HG03439 (cell line): ENCODE data around the gene PRKCA.

ENCODE experiments used
- ATAC-seq: cut with Tn5 transposase; IDR thresholded peaks from one replicate; pipeline ENCODE4 v1.9.1; 2021; ENCODE audit warnings: mild to moderate bottlenecking, moderate library complexity; ENCODE audit not compliant: unreplicated experiment

PRKCA gene

GRCh38 chr17:66557200-66557599, 254.8 kb downstream of the PRKCA start:
- ATAC-seq: no peak

DNA sequence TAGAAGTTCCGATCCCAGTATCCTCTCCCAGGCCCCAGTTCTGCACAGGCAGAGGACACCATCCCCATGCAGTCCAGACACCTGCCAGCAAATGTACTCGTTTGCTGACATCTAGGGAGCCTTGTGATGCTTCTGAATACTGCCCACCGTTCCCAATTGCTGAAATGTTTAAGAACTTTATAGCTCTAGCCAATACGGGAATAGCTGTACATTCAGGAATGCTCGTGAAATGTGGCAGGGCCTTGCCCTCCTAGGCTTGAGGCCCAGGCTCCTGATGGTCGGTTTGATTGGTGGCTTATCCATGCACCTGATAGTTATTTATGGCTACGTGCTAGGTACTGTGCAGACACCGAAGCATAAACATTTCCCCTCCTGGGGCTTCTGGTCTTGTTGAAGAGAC, 255.5 kb downstream of the PRKCA start:
- no peak for ATAC-seq

GRCh38 chr17:66560691-66561090, 258.3 kb downstream of the PRKCA start:
- no peak for ATAC-seq

DNA sequence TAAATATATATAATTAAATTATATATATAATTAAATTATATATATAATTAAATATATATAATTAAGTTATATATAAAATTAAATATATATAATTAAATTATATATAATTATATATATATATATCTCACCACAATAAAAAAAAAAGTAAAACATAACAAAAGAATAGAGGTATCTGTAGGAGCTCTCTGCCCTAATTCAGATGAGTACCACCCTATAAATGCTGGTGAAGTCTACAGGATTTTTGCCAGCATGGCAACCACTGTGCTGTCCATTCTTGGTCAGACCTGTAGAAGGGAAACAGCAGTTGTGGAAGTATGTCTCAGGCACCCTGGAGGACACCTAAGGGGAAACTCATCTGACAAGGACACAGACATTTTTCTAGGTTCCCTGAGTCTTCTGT, 259.7 kb downstream of the PRKCA start:
- no peak for ATAC-seq

- no peak for ATAC-seq
These were observed 262.6 kb downstream of the PRKCA start for GRCh38 chr17:66564992-66565465.

- no peak for ATAC-seq
These were observed 265.1 kb downstream of the PRKCA start for GRCh38 chr17:66567234-66568170.

GRCh38 chr17:66569572-66569971, 267.2 kb downstream of the PRKCA start:
- no peak for ATAC-seq

GRCh38 chr17:66570447-66571195, 268.2 kb downstream of the PRKCA start:
- no peak for ATAC-seq

- ATAC-seq: no peak
These were observed 269.3 kb downstream of the PRKCA start for GRCh38 chr17:66571745-66572144.

GRCh38 chr17:66573078-66573477, 270.7 kb downstream of the PRKCA start:
- ATAC-seq: no peak

DNA sequence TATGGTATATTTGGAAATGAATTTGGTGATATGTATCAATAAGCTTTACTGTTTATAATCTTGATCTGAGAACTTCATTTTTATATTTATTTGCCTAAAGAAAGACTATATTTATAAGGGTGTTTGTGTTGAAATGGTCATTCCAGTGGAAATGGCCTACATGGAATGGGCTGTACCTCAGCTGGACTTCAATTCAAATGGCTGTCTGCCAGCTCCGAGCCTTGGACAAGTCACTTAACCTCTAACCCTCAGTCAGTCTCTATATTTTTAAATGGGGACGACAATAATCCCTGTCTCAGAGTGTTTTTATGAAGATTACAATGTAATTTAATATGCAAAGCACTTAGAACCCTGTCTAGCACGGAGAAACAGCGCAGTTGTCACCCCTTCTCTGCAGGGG, 271.7 kb downstream of the PRKCA start:
- no peak for ATAC-seq

DNA sequence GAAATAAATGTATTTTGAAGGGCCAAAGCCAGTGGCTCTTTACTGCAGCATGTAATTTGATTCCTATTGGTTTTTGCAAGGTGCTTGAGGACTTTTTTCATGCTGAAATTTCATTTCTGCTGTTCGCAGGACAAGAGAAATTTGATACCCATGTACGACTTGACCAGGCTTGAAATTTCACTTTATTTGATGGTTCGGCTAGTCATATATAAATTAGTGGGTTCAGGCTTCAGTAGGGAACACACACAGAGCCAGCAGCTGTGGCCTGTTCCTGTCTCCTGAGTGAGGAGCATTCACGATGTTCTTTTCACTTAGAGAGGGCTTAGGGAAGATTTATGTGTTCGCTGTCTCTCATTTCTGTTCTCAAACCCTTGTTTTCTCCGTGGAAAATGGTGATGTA, 274.1 kb downstream of the PRKCA start:
- no peak for ATAC-seq

- no peak for ATAC-seq
These were observed 274.6 kb downstream of the PRKCA start for GRCh38 chr17:66577041-66577440.

DNA sequence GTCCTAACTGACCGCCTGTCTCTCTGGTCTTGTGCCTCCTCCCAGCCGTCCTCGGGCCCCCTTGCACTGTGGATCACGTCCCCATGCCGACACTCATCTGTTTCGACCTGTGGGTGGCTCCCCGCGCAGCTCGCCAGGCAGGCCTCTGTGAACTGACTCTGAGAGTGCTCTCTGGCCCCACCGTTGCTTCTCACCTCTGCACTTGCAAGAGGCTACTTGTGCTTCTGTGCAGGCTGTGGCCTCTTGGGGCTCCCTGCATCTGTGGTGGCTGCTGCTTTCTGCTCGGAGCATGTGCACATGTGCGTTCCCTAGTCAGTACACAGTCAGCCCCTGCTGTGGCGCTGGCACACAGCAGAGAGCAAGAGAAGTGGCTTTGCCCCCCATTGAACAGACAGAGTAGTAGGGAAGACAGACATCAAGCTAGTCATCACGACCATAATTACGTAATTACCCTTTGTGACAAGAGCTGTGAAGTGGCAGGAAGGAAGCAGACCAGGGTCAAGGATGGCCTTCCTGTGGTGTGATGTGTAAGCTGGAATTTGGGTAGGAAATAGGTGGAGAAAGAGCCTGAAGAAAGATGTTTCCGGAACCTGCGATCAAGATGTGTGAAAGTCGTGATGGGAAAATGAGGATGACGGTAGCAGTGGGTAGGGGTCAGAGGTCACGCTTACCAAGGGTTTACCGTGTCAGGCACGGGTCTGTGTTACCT, 276.5 kb downstream of the PRKCA start:
- ATAC-seq: no peak

DNA sequence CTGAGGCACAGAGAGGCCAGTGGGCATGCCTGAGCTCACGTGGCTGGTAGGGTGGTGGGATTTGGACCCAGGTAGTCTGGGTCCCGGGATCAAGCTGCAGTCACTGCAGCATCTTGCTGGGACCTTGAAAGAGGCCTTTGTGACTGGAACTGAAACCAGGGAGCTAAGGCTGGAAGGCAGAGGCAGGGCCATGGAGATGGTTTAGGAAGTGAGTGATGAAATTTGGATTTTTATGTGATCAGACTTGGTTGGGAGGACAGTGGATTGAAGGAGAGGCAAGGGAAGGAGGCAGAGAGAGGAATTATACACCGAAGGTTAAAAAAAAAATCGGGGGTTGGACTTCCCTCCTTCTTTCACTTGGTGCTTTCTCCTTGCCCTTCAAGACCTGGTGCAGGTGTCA, 277.1 kb downstream of the PRKCA start:
- no peak for ATAC-seq

DNA sequence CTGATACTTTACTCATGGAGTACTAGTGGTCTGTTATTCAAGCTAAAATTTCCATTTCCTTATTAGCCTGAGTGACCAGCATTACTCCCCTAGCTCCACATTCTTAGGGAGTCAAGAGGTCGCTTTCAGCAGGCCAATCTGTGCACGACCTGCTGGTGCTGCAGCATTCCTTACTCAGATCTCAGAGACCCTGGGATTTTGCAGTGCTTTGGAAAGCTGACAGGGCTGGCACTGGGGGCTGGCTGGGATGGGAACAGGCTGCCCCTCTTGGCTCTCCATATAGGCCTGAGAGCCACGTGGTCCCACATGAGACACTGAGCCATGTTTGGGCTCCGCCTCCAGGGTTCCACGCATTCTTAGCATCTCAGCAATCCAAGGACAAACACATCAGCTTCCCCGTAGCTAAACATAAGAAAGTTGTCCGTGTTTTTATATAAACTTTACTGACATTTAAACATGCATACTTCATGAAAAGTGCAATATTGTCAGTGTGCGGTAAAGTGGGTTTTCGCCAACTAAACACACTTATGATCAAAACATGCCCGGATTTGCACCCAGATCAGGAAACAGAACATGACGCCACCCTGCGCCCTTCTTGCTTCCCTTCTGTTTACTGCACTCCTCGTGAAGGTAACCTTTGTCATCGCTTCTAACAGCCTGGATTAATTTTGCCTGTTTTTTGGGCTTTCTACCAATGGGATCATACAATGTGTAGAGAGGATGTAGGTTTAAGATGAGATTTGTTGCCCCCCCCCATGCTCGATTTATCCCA, 278.0 kb downstream of the PRKCA start:
- ATAC-seq: no peak

DNA sequence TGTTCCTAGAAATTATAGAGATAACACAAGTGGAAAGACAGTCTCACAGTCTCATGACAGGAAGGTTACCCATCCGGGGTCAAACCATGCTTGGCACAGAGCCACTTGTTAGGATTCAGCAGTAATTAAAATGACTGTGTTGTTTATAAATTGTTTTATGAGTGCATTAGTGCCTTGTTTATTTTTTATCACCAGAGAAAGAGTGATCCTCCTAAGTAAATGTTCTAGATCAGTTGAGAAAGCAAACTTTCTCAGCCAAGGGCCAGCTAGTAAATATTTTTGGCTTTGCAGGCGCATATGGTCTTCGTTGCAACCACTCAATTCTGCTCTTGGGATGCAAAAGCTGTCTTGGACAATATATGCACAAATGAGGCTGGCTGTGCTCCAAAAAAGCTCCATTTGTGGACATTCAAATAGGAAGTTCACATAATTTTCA, 278.6 kb downstream of the PRKCA start:
- ATAC-seq: no peak

DNA sequence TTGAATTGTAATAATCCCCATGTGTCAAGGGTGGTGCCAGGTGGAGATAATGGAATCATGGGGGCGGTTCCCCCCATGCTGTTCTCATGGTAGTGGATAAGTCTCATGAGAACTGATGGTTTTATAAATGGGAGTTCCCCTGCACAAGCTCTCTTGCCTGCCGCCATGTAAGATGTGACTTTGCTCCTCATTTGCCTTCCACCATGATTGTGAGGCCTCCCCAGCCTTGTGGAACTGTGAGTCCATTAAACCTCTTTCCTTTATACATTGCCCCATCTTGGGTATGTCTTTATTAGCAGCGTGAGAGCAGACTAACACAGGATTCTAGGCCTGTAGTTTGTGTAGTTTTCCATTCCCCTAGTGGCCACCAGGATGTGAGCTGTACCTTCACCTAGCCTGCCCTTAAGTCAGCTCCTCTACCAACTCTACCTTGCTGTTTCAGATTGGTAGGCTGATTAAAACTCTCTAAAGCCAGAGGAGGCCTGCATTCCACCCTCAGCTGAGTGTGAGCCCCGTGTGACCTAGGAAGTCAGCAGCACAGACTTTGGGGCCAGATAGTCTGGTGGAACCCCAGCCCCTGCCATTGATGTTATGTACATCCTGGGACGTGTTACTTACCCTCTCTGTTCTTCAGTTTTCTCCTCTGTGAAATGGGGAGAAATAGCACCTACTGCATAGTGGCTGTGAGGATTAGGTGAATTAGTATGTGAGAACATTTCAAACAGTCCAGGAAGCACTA, 280.1 kb downstream of the PRKCA start:
- ATAC-seq: no peak

DNA sequence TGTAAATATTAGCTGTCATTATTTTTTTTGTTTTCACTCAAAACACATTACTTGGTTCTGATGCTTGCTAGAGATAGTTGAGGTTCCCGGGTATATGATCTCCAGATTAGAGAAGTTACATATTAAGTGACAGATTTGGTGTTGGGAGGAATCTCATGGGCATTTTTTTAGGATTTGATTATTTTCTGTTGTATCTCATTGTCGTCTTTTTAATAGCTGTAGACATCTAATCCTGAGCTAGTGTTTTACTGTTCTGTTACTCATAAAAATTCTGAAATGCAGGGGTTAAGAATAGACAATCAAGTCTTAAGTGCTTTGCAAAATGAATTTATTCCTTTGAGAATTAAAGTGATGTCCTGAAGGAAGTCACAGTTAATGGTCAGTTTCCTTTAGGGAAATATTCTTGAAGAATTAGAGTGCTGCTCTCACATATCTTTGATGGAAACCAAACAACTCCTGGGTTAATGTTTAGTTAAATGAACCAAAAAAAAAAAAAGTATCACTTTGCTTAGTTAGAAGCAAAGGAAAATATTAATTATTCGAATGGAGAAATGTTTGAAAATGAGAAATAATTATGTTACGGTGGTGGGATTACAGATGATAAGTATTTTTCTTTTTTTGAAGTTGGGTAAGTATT, 280.8 kb downstream of the PRKCA start:
- no peak for ATAC-seq
